CD14-positive monocyte (primary cell): Measurements from ENCODE around the gene UNC13B. TPM values are rescaled to one million over a fixed set of nuclear protein-coding genes. Genes with fewer than 3 reads are reported as not detected.

ENCODE experiments used
- DNase-seq, 3 donors: peaks; one replicate each; pipeline ENCODE4 v3.0.0-alpha.2; 2011 to 2022
- H2AFZ ChIP-seq: 2 replicates; pipeline ENCODE4 v1.6.0; 2012; ENCODE audit warnings: mild to moderate bottlenecking, low read depth, low read length, inconsistent platforms; ENCODE audit not compliant: insufficient read depth, poor library complexity, severe bottlenecking
- H3K27ac ChIP-seq, 2 donors: 1 replicate in 1 of 2; 2 replicates in 1 of 2; pipeline ENCODE4 v1.5.1; 2012 to 2013; ENCODE audit warnings: low read length in 2 of 2, control low read depth in 1 of 2, inconsistent platforms in 1 of 2, low read depth in 1 of 2, mild to moderate bottlenecking in 1 of 2
- H3K27me3 ChIP-seq, 2 donors: one replicate each; pipeline versions ENCODE4 v1.6.0 to v1.6.1; 2011 to 2013; ENCODE audit warnings: low read length in 2 of 2; ENCODE audit not compliant: control insufficient read depth in 2 of 2, insufficient read depth in 2 of 2
- H3K36me3 ChIP-seq, 2 donors: replicated peaks in 1 of 2; 1 replicate in 1 of 2; 2 replicates in 1 of 2; pipeline versions ENCODE4 v1.5.1 to v1.6.1; 2012 to 2013; ENCODE audit warnings: low read length in 2 of 2, control low read depth in 1 of 2, inconsistent platforms in 1 of 2, mild to moderate bottlenecking in 1 of 2; ENCODE audit not compliant: insufficient read depth in 2 of 2, control insufficient read depth in 1 of 2
- H3K4me1 ChIP-seq, 2 donors: 1 replicate in 1 of 2; 2 replicates in 1 of 2; pipeline versions ENCODE4 v1.5.1 to v1.6.1; 2012 to 2013; ENCODE audit warnings: low read length in 2 of 2, control low read depth in 1 of 2, inconsistent platforms in 1 of 2, mild to moderate bottlenecking in 1 of 2, moderate library complexity in 1 of 2; ENCODE audit not compliant: insufficient read depth in 2 of 2, control insufficient read depth in 1 of 2
- H3K4me2 ChIP-seq: replicated peaks from 2 replicates; pipeline ENCODE3; 2012; ENCODE audit warnings: low read length, moderate library complexity, mild to moderate bottlenecking; ENCODE audit not compliant: poor library complexity, severe bottlenecking; ENCODE audit errors: extremely low read depth
- H3K4me3 ChIP-seq, 3 experiments: fragments of 200-600 bp in 1 of 3; sonication (generic) in 1 of 3; replicated peaks in 1 of 3; 1 replicate in 2 of 3; 2 replicates in 1 of 3; pipeline ENCODE4 v1.5.1; 2011 to 2013; ENCODE audit warnings: low read length in 3 of 3, mild to moderate bottlenecking in 3 of 3, control low read depth in 2 of 3, low read depth in 2 of 3, inconsistent platforms in 1 of 3, moderate library complexity in 1 of 3
- H3K79me2 ChIP-seq: 2 replicates; pipeline ENCODE4 v1.6.0; 2012; ENCODE audit warnings: mild to moderate bottlenecking, control low read depth, inconsistent platforms, low read length, moderate library complexity; ENCODE audit not compliant: insufficient read depth
- H3K9ac ChIP-seq: 2 replicates; pipeline ENCODE4 v1.6.0; 2017; ENCODE audit warnings: low read length, mild to moderate bottlenecking; ENCODE audit not compliant: insufficient read depth, poor library complexity, severe bottlenecking
- H3K9me3 ChIP-seq, 2 donors: replicated peaks in 1 of 2; 1 replicate in 1 of 2; 2 replicates in 1 of 2; pipeline versions ENCODE4 v1.5.1 to v1.6.1; 2012 to 2013; ENCODE audit warnings: low read length in 2 of 2, control low read depth in 1 of 2; ENCODE audit not compliant: control insufficient read depth in 1 of 2, insufficient read depth in 1 of 2
- H4K20me1 ChIP-seq: 2 replicates; pipeline ENCODE4 v1.6.0; 2012; ENCODE audit warnings: mild to moderate bottlenecking, low read length, control low read depth, moderate library complexity; ENCODE audit not compliant: insufficient read depth
- H3K27ac Mint-ChIP-seq, 7 donors: one replicate each; pipeline ENCODE4 v1.8.0; 2020; ENCODE audit warnings: mild to moderate bottlenecking in 7 of 7, mixed read lengths in 7 of 7, moderate library complexity in 6 of 7, inconsistent platforms in 2 of 7
- H3K27me3 Mint-ChIP-seq, 3 donors: one replicate each; pipeline ENCODE4 v1.8.0; 2021 to 2022; ENCODE audit warnings: low read depth in 3 of 3, mild to moderate bottlenecking in 3 of 3, mixed read lengths in 3 of 3, moderate library complexity in 3 of 3, inconsistent platforms in 1 of 3
- H3K36me3 Mint-ChIP-seq, 2 donors: one replicate each; pipeline ENCODE4 v1.8.0; 2020; ENCODE audit warnings: mixed read lengths in 2 of 2, inconsistent platforms in 1 of 2, mild to moderate bottlenecking in 1 of 2
- H3K4me1 Mint-ChIP-seq: one replicate; pipeline ENCODE4 v1.8.0; 2020; ENCODE audit warnings: mild to moderate bottlenecking, mixed read lengths
- H3K4me3 Mint-ChIP-seq, 2 donors: one replicate each; pipeline ENCODE4 v1.8.0; 2020; ENCODE audit warnings: mild to moderate bottlenecking in 2 of 2, mixed read lengths in 2 of 2, moderate library complexity in 1 of 2
- H3K9me3 Mint-ChIP-seq, 7 donors: one replicate each; pipeline ENCODE4 v1.8.0; 2020 to 2022; ENCODE audit warnings: mixed read lengths in 7 of 7, mild to moderate bottlenecking in 6 of 7, moderate library complexity in 6 of 7, inconsistent platforms in 2 of 7
- WGBS: methylation state at CpG from one replicate; pipeline ENCODE4 v1.1.5; 2013; ENCODE audit warnings: missing lambda C conversion rate; ENCODE audit not compliant: insufficient coverage; 5-methylcytosine and 5-hydroxymethylcytosine counted together
- intact Hi-C, 2 donors: fragments of 100-400 bp; cut with micrococcal nuclease; formaldehyde crosslinking; loops; one replicate each; pipeline versions ENCODE4 v1.15.0 to v1.15.1; 2023
- polyA plus RNA-seq, 3 donors: library from polyadenylated mRNA; depleted of rRNA in 1 of 3; unstranded in 2 of 3; stranded (reverse) in 1 of 3; fragments of 300-500 nt in 2 of 3; fragments of >200 nt in 1 of 3; fragmentation: Illumina TruSeq in 2 of 3; gene quantifications; 1 replicate in 2 of 3; 2 replicates in 1 of 3; pipeline ENCODE4 v1.2.3, GENCODE V29; 2012 to 2021
- TF ChIP-seq, protein P1 (sequence below): fragments of 200-600 bp; IDR thresholded peaks from one replicate; pipeline ENCODE4 v1.8.0; 2022; ENCODE audit warnings: antibody characterized with exemption, mild to moderate bottlenecking

UNC13B gene
- polyA plus RNA-seq, 3 donors = 0.41 to 0.81 (median 0.66) TPM

- H3K36me3 ChIP-seq = no peaks in the 10 kb centered on the region
- H3K27me3 ChIP-seq = no peaks in the 10 kb centered on the region
- H3K4me1 Mint-ChIP-seq = no peaks in the 10 kb centered on the region
- H3K9me3 Mint-ChIP-seq = peaks cover 8 to 32% (median 21%) of the 10 kb centered on the region in 7 donors
- no peaks in the 10 kb centered on the region for H3K4me1 ChIP-seq
- no peak overlapping the region for H3K4me2 ChIP-seq
- H3K27me3 Mint-ChIP-seq = peaks cover 0 to 2% (median 0%) of the 10 kb centered on the region in 3 donors
- H2AFZ ChIP-seq = no peak overlapping the region
- TF ChIP-seq, protein P1, sequence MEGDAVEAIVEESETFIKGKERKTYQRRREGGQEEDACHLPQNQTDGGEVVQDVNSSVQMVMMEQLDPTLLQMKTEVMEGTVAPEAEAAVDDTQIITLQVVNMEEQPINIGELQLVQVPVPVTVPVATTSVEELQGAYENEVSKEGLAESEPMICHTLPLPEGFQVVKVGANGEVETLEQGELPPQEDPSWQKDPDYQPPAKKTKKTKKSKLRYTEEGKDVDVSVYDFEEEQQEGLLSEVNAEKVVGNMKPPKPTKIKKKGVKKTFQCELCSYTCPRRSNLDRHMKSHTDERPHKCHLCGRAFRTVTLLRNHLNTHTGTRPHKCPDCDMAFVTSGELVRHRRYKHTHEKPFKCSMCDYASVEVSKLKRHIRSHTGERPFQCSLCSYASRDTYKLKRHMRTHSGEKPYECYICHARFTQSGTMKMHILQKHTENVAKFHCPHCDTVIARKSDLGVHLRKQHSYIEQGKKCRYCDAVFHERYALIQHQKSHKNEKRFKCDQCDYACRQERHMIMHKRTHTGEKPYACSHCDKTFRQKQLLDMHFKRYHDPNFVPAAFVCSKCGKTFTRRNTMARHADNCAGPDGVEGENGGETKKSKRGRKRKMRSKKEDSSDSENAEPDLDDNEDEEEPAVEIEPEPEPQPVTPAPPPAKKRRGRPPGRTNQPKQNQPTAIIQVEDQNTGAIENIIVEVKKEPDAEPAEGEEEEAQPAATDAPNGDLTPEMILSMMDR = no peak
- H3K9me3 ChIP-seq = peaks cover 4 to 9% of the 10 kb centered on the region in 2 donors
- no peak overlapping the region for H3K27ac Mint-ChIP-seq
- no peak overlapping the region for H3K4me3 Mint-ChIP-seq
- H3K79me2 ChIP-seq = no peaks in the 10 kb centered on the region
- intact Hi-C loops = no loop called here
- 100% methylated on average over 1 of the region's 6 CpGs for WGBS
- no peaks in the 10 kb centered on the region for H4K20me1 ChIP-seq
- no peak overlapping the region for H3K9ac ChIP-seq
- DNase-seq = no peak
- no peak overlapping the region for H3K27ac ChIP-seq
- no peaks in the 10 kb centered on the region for H3K36me3 Mint-ChIP-seq
- no peak overlapping the region for H3K4me3 ChIP-seq
These were observed 59.0 kb downstream of the UNC13B start for GRCh38 chr9:35220659-35221338.

- intact Hi-C loops = no loop called here
- DNase-seq = no peak
These were observed 63.9 kb downstream of the UNC13B start for GRCh38 chr9:35225677-35226076.

More at GRCh38 chr9:35225677-35226076, 63.9 kb downstream of the UNC13B start:
- Histone ChIP-seq H2AFZ (no peak overlapping the region), H3K9ac (no peak overlapping the region), H3K4me1 (peaks cover 0 to 5% of the 10 kb centered on the region in 2 donors), H3K4me2 (no peak overlapping the region), H3K79me2 (no peaks in the 10 kb centered on the region), H3K9me3 (peaks cover 4 to 9% of the 10 kb centered on the region in 2 donors), H3K27ac (no peak overlapping the region), H3K36me3 (no peaks in the 10 kb centered on the region), H3K4me3 (no peak overlapping the region), H4K20me1 (no peaks in the 10 kb centered on the region), H3K27me3 (no peaks in the 10 kb centered on the region)
- Mint-ChIP-seq H3K27me3 (peaks cover 0 to 4% (median 0%) of the 10 kb centered on the region in 3 donors), H3K36me3 (no peaks in the 10 kb centered on the region), H3K4me1 (peaks cover 7% of the 10 kb centered on the region), H3K27ac (no peak overlapping the region), H3K4me3 (no peak overlapping the region), H3K9me3 (peaks cover 5 to 32% (median 21%) of the 10 kb centered on the region in 7 donors)
- TF ChIP-seq, protein P1 = no peak
- 96% methylated on average over 5 of the region's 5 CpGs for WGBS
